Measurements from ENCODE around the gene SANBR.

The SANBR gene

GRCh38 chr2:61074100-61074499, 8.4 kb downstream of the SANBR start:
- no peaks in the 10 kb centered on the region for H3K36me3 ChIP-seq (ENCODE audit: control insufficient read depth, insufficient read depth, low read length)
- no peak overlapping the region for H3K4me2 ChIP-seq (ENCODE audit: low read length)
- H3K4me3 ChIP-seq (ENCODE audit: low read depth, low read length), result no peak overlapping the region
- H3K4me1 ChIP-seq, result no peaks in the 10 kb centered on the region
- no peaks in the 10 kb centered on the region for H3K27me3 ChIP-seq (ENCODE audit: control insufficient read depth, insufficient read depth, low read length)
- H3K9me3 ChIP-seq (ENCODE audit: control insufficient read depth, low read length), result no peaks in the 10 kb centered on the region
- H2AFZ ChIP-seq, result no peak overlapping the region
- no peak overlapping the region for H3K9ac ChIP-seq
- H3K27ac ChIP-seq, result no peak overlapping the region
- H3K79me2 ChIP-seq, result no peaks in the 10 kb centered on the region
- TF ChIP-seq CTCF (IDR thresholded peaks at IDR 0.05), result no peak

- no peak for TF ChIP-seq CTCF (IDR thresholded peaks at IDR 0.05)
Observed at GRCh38 chr2:61085883-61086282, 20.2 kb downstream of the SANBR start.

GRCh38 chr2:61089797-61090196, 24.1 kb downstream of the SANBR start:
- Histone ChIP-seq H3K9me3 (ENCODE audit: control insufficient read depth, low read length) (no peaks in the 10 kb centered on the region), H3K36me3 (ENCODE audit: control insufficient read depth, insufficient read depth, low read length) (no peaks in the 10 kb centered on the region)
- no peak for TF ChIP-seq CTCF (IDR thresholded peaks at IDR 0.05)

More at GRCh38 chr2:61085883-61086282, 20.2 kb downstream of the SANBR start:
- H3K9ac ChIP-seq, result no peak overlapping the region
- H3K79me2 ChIP-seq, result no peaks in the 10 kb centered on the region
- no peak overlapping the region for H3K4me2 ChIP-seq (ENCODE audit: low read length)
- H3K36me3 ChIP-seq (ENCODE audit: control insufficient read depth, insufficient read depth, low read length), result no peaks in the 10 kb centered on the region
- H3K27ac ChIP-seq, result no peak overlapping the region
- H3K9me3 ChIP-seq (ENCODE audit: control insufficient read depth, low read length), result no peaks in the 10 kb centered on the region
- H2AFZ ChIP-seq, result no peak overlapping the region
- no peaks in the 10 kb centered on the region for H3K4me1 ChIP-seq
- no peaks in the 10 kb centered on the region for H3K27me3 ChIP-seq (ENCODE audit: control insufficient read depth, insufficient read depth, low read length)
- H3K4me3 ChIP-seq (ENCODE audit: low read depth, low read length), result no peak overlapping the region

GRCh38 chr2:61090386-61090921, 24.8 kb downstream of the SANBR start:
- no peak overlapping the region for H3K9ac ChIP-seq
- no peak overlapping the region for H3K4me3 ChIP-seq (ENCODE audit: low read depth, low read length)
- H3K27me3 ChIP-seq (ENCODE audit: control insufficient read depth, insufficient read depth, low read length), result no peaks in the 10 kb centered on the region
- no peak overlapping the region for H3K27ac ChIP-seq
- no peak overlapping the region for H2AFZ ChIP-seq
- H3K79me2 ChIP-seq, result no peaks in the 10 kb centered on the region
- no peak for TF ChIP-seq CTCF (IDR thresholded peaks at IDR 0.05)
- no peaks in the 10 kb centered on the region for H3K4me1 ChIP-seq
- no peak overlapping the region for H3K4me2 ChIP-seq (ENCODE audit: low read length)
- H3K9me3 ChIP-seq (ENCODE audit: control insufficient read depth, low read length), result no peaks in the 10 kb centered on the region
- no peaks in the 10 kb centered on the region for H3K36me3 ChIP-seq (ENCODE audit: control insufficient read depth, insufficient read depth, low read length)

More at GRCh38 chr2:61089797-61090196, 24.1 kb downstream of the SANBR start:
- H3K27me3 ChIP-seq (ENCODE audit: control insufficient read depth, insufficient read depth, low read length), result no peaks in the 10 kb centered on the region
- H3K79me2 ChIP-seq, result no peaks in the 10 kb centered on the region
- no peak overlapping the region for H3K4me2 ChIP-seq (ENCODE audit: low read length)
- H2AFZ ChIP-seq, result no peak overlapping the region
- no peak overlapping the region for H3K4me3 ChIP-seq (ENCODE audit: low read depth, low read length)
- no peaks in the 10 kb centered on the region for H3K4me1 ChIP-seq
- H3K27ac ChIP-seq, result no peak overlapping the region
- H3K9ac ChIP-seq, result no peak overlapping the region

- no peak for TF ChIP-seq CTCF (IDR thresholded peaks at IDR 0.05)
- H3K9ac ChIP-seq, result no peak overlapping the region
- H3K4me3 ChIP-seq (ENCODE audit: low read depth, low read length), result no peak overlapping the region
- no peak overlapping the region for H3K4me2 ChIP-seq (ENCODE audit: low read length)
- H2AFZ ChIP-seq, result no peak overlapping the region
- H3K27ac ChIP-seq, result no peak overlapping the region
- H3K9me3 ChIP-seq (ENCODE audit: control insufficient read depth, low read length), result no peaks in the 10 kb centered on the region
- H3K4me1 ChIP-seq, result no peaks in the 10 kb centered on the region
- H3K79me2 ChIP-seq, result no peaks in the 10 kb centered on the region
- H3K27me3 ChIP-seq (ENCODE audit: control insufficient read depth, insufficient read depth, low read length), result no peaks in the 10 kb centered on the region
- no peaks in the 10 kb centered on the region for H3K36me3 ChIP-seq (ENCODE audit: control insufficient read depth, insufficient read depth, low read length)
Observed at GRCh38 chr2:61091485-61091884, 25.8 kb downstream of the SANBR start.
